ENCODE measurements around the gene PDZD2.

DNA sequence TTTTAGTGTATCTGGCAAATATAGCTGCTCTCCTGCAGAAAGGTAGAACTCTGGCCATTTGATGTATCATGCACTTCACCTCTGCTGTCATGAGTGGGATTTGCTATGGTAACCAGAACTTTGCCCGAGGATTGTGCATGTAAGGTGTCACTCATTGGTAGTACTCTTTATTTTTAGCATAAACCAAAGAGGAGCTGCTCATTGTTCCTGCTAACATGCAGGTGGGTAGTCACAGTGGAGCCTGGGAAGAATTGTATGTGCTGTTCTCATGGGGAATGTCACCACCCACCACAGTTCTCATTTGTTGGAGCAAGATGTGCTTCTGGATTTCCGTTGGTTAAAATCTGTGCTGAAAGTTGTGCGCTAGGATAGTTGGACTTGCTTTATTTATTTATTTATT, 12.3 kb downstream of the PDZD2 start:
- no peak for TF ChIP-seq ZNF274 (IDR thresholded peaks at IDR 0.05; ENCODE audit: low read depth, low read length)
- no peak for TF ChIP-seq SUZ12 (IDR thresholded peaks at IDR 0.05; ENCODE audit: extremely low read depth, insufficient read depth, insufficient read length)
- TF ChIP-seq YY1 (IDR thresholded peaks at IDR 0.05; ENCODE audit: insufficient read depth, insufficient read length): no peak

Measured in NT2/D1 (cell line).